GM12875 (cell line): Measurements from ENCODE around the gene FAM9C.
A peak's percentile ranks its signal among the peaks of the same experiment; 100 is the strongest.

Source experiments
- H3K4me3 ChIP-seq: one replicate; pipeline ENCODE4 v1.5.1; 2011; ENCODE audit warnings: low read depth, low read length, control low read depth
- CTCF ChIP-seq: IDR thresholded peaks from 2 replicates; pipeline ENCODE4 v1.5.1; 2011; ENCODE audit warnings: low read depth, mild to moderate bottlenecking, control low read depth, inconsistent platforms, low read length, moderate library complexity, borderline replicate concordance; ENCODE audit not compliant: insufficient read depth

Gene FAM9C

GRCh38 chrX:13044441-13044840 is at the start of gene FAM9C:
Gene FAM9C (minus strand): TSS chrX:13044620. CDS start chrX:13043789, 831 bp downstream.
- no peak within 1 kb of the TSS for H3K4me3 ChIP-seq
- TF ChIP-seq CTCF, result no peak

GRCh38 chrX:13093529-13094140 is 49.2 kb upstream of the FAM9C start:
- TF ChIP-seq CTCF, result no peak
- H3K4me3 ChIP-seq, result peak overlapping the region; percentile 43

- peak; percentile 38; the same call in 1 of the 2 replicates for TF ChIP-seq CTCF
- peak overlapping the region; percentile 43 for H3K4me3 ChIP-seq
Observed at GRCh38 chrX:13092455-13092941, 48.1 kb upstream of the FAM9C start.

GRCh38 chrX:13091111-13091765 is 46.8 kb upstream of the FAM9C start:
- no peak for TF ChIP-seq CTCF
- no peak overlapping the region for H3K4me3 ChIP-seq

DNA sequence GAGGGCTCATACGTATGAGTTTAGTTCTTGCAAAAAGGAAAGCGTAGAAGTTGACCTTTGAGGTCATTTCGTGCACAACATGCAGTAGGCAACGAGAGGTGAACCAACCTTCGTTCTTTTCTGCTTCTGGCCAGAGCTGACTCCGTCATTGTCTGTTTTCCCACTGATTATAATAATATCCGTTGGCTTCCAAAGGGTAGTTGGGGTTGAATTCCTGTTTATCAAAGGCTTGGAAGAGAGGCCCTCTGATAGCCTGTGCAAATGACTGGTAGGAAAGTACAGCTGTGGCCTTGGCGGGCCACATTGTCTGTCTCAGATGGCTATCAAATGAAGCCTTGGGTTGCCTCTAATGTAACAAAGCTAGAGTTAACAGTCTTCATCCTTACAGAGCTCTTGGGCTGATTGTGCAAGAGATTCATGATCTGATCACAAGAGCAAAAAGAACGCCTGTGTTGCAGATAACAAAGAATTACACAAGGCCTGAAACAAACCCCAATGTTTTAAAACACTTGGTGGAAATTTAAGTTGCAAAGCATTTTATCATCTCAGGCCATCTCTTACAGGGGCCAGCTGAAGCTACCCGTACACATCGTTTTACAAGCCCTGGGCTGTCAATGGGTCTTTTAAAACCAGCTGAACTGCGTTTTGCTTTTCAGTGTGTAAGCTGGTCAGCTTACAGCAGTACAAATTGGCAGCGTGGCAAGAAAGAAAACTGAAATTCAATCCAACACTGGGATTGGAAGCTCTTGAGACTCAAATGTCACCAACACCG is 46.1 kb upstream of the FAM9C start:
- peak overlapping the region; percentile 26 for H3K4me3 ChIP-seq
- no peak for TF ChIP-seq CTCF

DNA sequence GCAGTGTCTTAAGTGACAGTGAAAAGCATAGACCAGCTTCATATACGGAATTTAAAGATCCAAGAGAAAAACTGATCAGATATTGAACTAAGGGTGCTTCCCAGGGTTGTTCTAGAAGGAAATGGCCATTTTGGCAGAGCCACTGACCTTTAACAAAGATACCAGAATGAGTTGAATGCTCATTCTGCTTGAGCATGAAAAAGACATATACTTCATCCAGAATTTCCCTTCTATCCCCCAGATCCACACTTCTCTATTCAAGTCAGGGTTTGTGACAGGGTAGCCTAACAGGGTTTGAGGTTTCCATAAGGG is 45.6 kb upstream of the FAM9C start:
- no peak overlapping the region for H3K4me3 ChIP-seq
- no peak for TF ChIP-seq CTCF
